Tibial artery (tissue), 4 donors: Measurements from ENCODE around the gene STAC3.

Experiments
- DNase-seq, 2 donors: peaks; one replicate each; pipeline ENCODE4 v3.0.0-alpha.2; 2019
- H3K27ac ChIP-seq, 2 donors: fragments of 200-600 bp; sonication (generic) in 1 of 2; 1 replicate in 1 of 2; 2 replicates in 1 of 2; pipeline ENCODE4 v1.5.1; 2018 to 2019; ENCODE audit warnings: mild to moderate bottlenecking in 1 of 2
- H3K27me3 ChIP-seq, 2 donors: fragments of 200-600 bp; sonication (generic) in 1 of 2; one replicate each; pipeline versions ENCODE4 v1.5.1 to v1.6.0; 2016 to 2019
- H3K36me3 ChIP-seq, 3 donors: fragments of 200-600 bp; sonication (generic) in 2 of 3; one replicate each; pipeline ENCODE4 v1.5.1; 2016 to 2019; ENCODE audit warnings: mild to moderate bottlenecking in 2 of 3
- H3K4me1 ChIP-seq, 4 donors: fragments of 200-600 bp; sonication (generic) in 2 of 4; 1 replicate in 3 of 4; 2 replicates in 1 of 4; pipeline ENCODE4 v1.5.1; 2016 to 2019
- H3K4me3 ChIP-seq, 2 donors: fragments of 200-600 bp; sonication (generic) in 1 of 2; 1 replicate in 1 of 2; 2 replicates in 1 of 2; pipeline ENCODE4 v1.5.1; 2018 to 2019; ENCODE audit warnings: mild to moderate bottlenecking in 2 of 2
- H3K9me3 ChIP-seq, 3 donors: fragments of 200-600 bp; sonication (generic) in 1 of 3; one replicate each; pipeline ENCODE4 v1.5.1; 2016 to 2019
- intact Hi-C: fragments of 100-400 bp; cut with DNase I; formaldehyde crosslinking; loops from one replicate; pipeline ENCODE4 v1.15.0; 2023; ENCODE audit warnings: low total_unique reads
- TF ChIP-seq, protein P1 (sequence below), 2 experiments: fragments of 200-600 bp in 1 of 2; fragments of 450-650 bp in 1 of 2; IDR thresholded peaks; one replicate each; pipeline ENCODE4 v1.5.1; 2017 to 2019; ENCODE audit warnings: antibody characterized with exemption in 2 of 2, mild to moderate bottlenecking in 1 of 2, moderate library complexity in 1 of 2

STAC3 gene

DNA sequence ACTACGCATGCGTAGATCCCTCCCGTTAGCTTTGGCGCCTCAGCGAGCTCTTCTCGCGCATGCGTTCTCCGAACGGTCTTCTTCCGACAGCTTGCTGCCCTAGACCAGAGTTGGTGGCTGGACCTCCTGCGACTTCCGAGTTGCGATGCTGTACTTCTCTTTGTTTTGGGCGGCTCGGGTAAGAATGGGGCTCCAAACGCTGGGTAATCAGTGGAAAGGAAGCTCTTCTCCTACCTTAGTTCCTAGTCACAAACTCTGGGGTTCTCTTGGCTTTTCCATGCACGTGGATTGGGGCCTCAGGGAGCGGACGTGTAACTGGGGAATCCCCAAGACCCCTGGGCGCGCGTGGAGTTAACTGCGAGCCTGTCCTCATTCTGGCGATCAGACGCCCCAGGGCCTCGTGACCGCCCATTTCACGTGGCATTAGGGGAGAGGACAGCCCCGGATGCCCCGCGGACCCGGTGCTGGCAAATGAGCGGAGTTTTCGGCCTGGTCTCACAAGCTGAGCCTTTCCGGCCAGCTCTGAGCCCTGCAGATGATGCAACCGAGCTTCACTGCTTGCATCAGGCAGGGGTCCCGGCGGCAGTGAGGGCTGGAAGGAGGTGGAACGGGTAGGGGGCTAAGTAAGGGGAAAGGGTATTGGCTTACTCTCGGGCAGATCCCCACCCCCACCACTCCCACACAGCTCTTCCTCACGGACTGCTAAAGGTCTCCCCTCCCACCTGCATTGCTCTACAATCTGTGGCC, 21.2 kb downstream of the STAC3 start, which contains the start of gene SHMT2:
Gene SHMT2, plus strand, starts transcription at position 78 of the 747 bp plus-strand sequence. Its CDS starts 68 bp downstream, at position 146.
- peaks cover 0 to 43% (median 33%) of the 10 kb centered on the region in 4 donors for H3K4me1 ChIP-seq

DNA sequence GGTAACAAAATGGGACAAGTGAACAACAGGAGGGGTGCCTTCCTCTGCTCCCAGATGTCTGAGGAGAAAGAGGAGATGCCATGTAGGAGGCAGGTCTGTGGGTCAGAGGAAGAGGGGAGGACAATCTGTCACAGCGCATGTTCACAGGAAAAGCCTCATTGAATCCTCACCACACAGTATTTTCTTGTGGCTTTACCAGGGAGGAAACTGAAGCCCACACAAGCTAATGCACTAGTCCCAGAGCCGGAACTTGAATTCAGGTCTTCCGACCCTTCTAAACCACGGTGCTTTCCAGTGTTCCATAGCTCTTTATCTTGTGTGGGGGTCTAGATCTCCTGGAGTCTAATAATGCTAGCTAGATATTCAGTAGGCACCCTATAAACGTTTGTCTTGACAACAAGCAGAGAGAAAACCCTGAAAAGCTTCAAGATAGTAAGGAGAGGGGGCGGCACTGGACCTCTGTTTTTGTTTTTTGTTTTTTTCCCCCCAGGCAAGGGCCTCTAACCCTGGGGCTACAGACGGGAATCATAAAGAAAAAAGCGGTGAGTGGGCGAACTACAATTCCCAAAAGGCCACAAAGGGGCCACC, 21.8 kb downstream of the STAC3 start:
- Histone ChIP-seq H3K4me3 (peak overlapping the region; percentile 62), H3K4me1 (peaks cover 0 to 38% (median 31%) of the 10 kb centered on the region in 4 donors), H3K27me3 (peaks cover 0 to 31% of the 10 kb centered on the region in 2 donors), H3K9me3 (no peaks in the 10 kb centered on the region), H3K27ac (peak overlapping the region; percentile 84 to 95), H3K36me3 (peaks cover 0 to 32% (median 31%) of the 10 kb centered on the region in 3 donors)
- TF ChIP-seq, protein P1, sequence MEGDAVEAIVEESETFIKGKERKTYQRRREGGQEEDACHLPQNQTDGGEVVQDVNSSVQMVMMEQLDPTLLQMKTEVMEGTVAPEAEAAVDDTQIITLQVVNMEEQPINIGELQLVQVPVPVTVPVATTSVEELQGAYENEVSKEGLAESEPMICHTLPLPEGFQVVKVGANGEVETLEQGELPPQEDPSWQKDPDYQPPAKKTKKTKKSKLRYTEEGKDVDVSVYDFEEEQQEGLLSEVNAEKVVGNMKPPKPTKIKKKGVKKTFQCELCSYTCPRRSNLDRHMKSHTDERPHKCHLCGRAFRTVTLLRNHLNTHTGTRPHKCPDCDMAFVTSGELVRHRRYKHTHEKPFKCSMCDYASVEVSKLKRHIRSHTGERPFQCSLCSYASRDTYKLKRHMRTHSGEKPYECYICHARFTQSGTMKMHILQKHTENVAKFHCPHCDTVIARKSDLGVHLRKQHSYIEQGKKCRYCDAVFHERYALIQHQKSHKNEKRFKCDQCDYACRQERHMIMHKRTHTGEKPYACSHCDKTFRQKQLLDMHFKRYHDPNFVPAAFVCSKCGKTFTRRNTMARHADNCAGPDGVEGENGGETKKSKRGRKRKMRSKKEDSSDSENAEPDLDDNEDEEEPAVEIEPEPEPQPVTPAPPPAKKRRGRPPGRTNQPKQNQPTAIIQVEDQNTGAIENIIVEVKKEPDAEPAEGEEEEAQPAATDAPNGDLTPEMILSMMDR (IDR thresholded peaks at IDR 0.05), result peak; percentile 28 to 46
- DNase-seq, result no peak
- intact Hi-C loops, result no loop called here

More for the DNA sequence above, 21.2 kb downstream of the STAC3 start, which contains the start of gene SHMT2:
- peak; percentile 92 to 96 for DNase-seq
- TF ChIP-seq, protein P1 (IDR thresholded peaks at IDR 0.05), result no peak
- H3K9me3 ChIP-seq, result no peaks in the 10 kb centered on the region
- H3K27ac ChIP-seq, result peak within 1 kb of the TSS; percentile 84 to 95
- intact Hi-C loops, result no loop called here
- H3K27me3 ChIP-seq, result peaks cover 0 to 25% of the 10 kb centered on the region in 2 donors
- peak within 1 kb of the TSS; percentile 62 for H3K4me3 ChIP-seq
- peaks cover 0 to 38% (median 35%) of the 10 kb centered on the region in 3 donors for H3K36me3 ChIP-seq

DNA sequence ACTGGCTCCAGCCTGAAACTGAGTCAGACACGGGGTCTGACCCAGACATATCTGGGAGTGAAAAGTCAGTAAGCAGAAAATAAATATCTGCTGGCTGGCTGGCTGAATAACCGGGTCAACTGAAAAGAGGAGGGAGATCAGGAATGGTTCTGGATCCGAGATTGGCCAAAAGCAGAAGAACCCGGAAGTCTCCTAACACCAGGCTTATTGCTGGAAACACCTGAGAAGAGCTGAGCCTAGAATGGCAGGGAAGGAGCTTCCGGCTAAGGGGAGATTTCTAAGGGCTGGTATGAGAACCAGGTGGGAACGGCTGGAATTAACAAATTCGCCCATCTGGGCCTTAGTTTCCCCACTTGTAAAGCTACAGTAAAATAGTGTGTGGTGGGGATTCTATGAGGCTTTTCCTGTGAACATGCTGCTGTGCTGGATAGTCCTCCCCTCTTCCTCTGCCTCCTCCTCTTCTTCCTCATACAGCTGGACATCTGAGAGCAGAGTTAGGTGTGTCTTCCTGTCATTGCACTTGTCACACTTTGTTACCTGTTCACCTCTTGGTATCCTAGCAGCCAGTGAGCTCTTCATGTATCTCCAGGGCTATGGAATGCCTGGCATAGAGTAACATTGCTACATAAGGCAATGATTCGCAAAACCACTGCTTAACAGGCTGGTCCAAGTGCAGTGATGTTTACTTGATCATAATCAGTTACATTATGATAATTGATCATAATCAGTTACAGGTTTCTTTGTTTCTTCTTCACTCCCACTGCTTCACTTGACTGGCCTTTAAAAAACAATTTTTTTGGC, 23.5 kb downstream of the STAC3 start:
- intact Hi-C loops, result no loop called here
- Histone ChIP-seq H3K4me1 (peaks cover 0 to 36% (median 31%) of the 10 kb centered on the region in 4 donors), H3K9me3 (no peaks in the 10 kb centered on the region), H3K4me3 (no peak overlapping the region), H3K27me3 (peaks cover 0 to 47% of the 10 kb centered on the region in 2 donors), H3K27ac (no peak overlapping the region), H3K36me3 (peaks cover 0 to 15% (median 15%) of the 10 kb centered on the region in 3 donors)
- TF ChIP-seq, protein P1 (IDR thresholded peaks at IDR 0.05), result no peak
- no peak for DNase-seq

DNA sequence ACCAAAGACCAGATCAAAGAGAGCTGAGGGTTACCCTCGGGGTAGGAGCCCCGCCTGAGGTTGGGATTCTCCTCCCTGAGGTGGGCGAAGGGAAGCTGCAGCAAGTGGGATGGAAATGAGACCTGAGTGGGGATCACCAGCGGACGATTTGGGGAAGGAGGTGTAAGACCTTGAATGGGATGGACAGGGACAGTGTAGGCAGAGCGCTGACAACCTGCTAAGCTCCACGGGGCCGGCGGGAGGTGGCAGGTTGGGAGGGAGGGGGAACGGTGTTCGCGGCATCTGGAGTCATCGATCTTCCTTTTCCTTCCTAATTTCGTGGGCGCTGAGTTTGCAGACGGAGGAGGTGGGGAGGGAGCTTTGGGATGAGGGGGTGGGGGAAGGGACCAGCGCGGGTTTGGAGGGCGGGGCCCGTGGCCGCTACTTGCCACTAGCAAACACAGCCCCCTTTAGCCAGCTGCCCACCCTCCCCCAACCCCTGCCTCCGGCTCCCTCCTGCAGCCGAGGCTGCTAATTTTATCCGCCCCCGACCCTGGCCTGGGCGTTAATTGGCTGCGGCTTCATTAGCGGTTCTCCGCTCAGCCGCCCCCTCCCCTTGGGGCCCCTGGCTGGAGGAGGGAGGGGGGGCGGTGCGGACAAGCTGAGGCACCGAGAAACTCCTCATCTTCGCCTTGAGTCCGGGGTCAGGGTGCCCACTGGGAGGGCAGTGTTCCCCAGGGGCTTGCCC, 24.2 kb downstream of the STAC3 start:
- Histone ChIP-seq H3K9me3 (no peaks in the 10 kb centered on the region), H3K36me3 (peaks cover 0 to 8% (median 7%) of the 10 kb centered on the region in 3 donors), H3K27me3 (peaks cover 0 to 55% of the 10 kb centered on the region in 2 donors), H3K4me3 (no peak overlapping the region), H3K4me1 (peaks cover 0 to 29% (median 26%) of the 10 kb centered on the region in 4 donors), H3K27ac (no peak overlapping the region)
- DNase-seq, result no peak
- intact Hi-C loops, result no loop called here
- TF ChIP-seq, protein P1 (IDR thresholded peaks at IDR 0.05), result no peak
